Dendritic cell treated with granulocyte-macrophage colony-stimulating factor and Interleukin-4, amounts not matched to agents 40 ng/mL and 50 ng/mL, for 4 days (primary cell): ENCODE measurements around the gene PRSS58.

Experiments
- H3K27ac Mint-ChIP-seq: one replicate; pipeline ENCODE4 v1.8.0; 2022; ENCODE audit warnings: mild to moderate bottlenecking, mixed read lengths
- H3K27me3 Mint-ChIP-seq: one replicate; pipeline ENCODE4 v1.8.0; 2022; ENCODE audit warnings: mild to moderate bottlenecking, mixed read lengths
- H3K36me3 Mint-ChIP-seq: one replicate; pipeline ENCODE4 v1.8.0; 2022; ENCODE audit warnings: low read depth, mixed read lengths
- H3K4me1 Mint-ChIP-seq: one replicate; pipeline ENCODE4 v1.8.0; 2022; ENCODE audit warnings: low read depth, mixed read lengths
- H3K4me3 Mint-ChIP-seq: one replicate; pipeline ENCODE4 v1.8.0; 2022; ENCODE audit warnings: mild to moderate bottlenecking, moderate library complexity, mixed read lengths
- H3K9me3 Mint-ChIP-seq: one replicate; pipeline ENCODE4 v1.8.0; 2022; ENCODE audit warnings: mixed read lengths
- intact Hi-C: fragments of 100-400 bp; cut with micrococcal nuclease; formaldehyde crosslinking; loops from one replicate; pipeline ENCODE4 v1.15.0; 2022

PRSS58 gene

DNA sequence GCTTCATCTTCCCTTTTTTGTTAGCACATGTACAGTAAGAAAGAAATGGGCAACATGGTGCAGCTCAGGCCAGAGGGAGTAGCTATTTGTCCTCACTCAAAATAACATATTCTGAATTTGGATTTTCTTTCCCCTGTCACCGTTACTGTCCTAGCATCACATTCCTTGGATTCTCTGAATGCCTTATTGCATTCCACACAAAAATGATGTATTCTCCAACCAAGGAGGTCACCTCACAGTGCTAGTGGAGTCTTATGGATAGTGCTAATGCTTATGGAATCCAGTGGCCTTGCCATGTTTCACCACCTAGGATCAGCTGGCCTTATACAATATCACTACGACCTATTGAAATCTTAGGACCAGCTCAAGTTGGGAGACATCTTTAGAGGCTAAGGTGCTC is 7.2 kb downstream of the PRSS58 start:
- no peak overlapping the region for H3K4me3 Mint-ChIP-seq
- no peaks in the 10 kb centered on the region for H3K4me1 Mint-ChIP-seq
- no peaks in the 10 kb centered on the region for H3K36me3 Mint-ChIP-seq
- H3K9me3 Mint-ChIP-seq, result no peaks in the 10 kb centered on the region
- H3K27ac Mint-ChIP-seq, result no peak overlapping the region
- intact Hi-C loops, result no loop called here
- no peaks in the 10 kb centered on the region for H3K27me3 Mint-ChIP-seq

GRCh38 chr7:142249918-142250317 is 7.9 kb downstream of the PRSS58 start:
- intact Hi-C loops, result no loop called here
- no peak overlapping the region for H3K27ac Mint-ChIP-seq
- H3K4me3 Mint-ChIP-seq, result no peak overlapping the region
- no peaks in the 10 kb centered on the region for H3K4me1 Mint-ChIP-seq
- H3K27me3 Mint-ChIP-seq, result no peaks in the 10 kb centered on the region
- H3K36me3 Mint-ChIP-seq, result no peaks in the 10 kb centered on the region
- H3K9me3 Mint-ChIP-seq, result no peaks in the 10 kb centered on the region

GRCh38 chr7:142248166-142249160 is 9.4 kb downstream of the PRSS58 start:
- no peak overlapping the region for H3K4me3 Mint-ChIP-seq
- no peaks in the 10 kb centered on the region for H3K4me1 Mint-ChIP-seq
- H3K27ac Mint-ChIP-seq, result no peak overlapping the region
- intact Hi-C loops, result no loop called here
- H3K36me3 Mint-ChIP-seq, result no peaks in the 10 kb centered on the region
- H3K9me3 Mint-ChIP-seq, result no peaks in the 10 kb centered on the region
- H3K27me3 Mint-ChIP-seq, result no peaks in the 10 kb centered on the region

DNA sequence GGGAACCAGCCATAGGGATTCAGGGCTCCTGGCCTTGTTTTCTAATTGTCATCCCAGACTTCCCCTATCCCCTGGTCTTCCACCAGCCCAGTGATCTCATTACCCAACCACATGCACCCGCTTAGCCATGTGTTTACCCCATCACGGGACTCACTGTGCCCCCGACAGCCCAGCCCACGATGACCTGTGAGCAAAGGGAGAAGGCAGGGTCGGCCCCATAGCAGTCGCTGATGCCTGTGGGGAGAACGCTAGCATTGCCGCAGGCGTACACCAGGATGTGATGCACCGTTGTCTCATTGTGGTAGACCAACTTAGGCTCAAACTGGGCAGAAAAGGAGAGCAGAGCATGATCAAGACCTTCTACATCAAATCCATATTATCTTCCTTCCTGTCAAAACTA is 14.0 kb downstream of the PRSS58 start:
- intact Hi-C loops, result no loop called here
- Mint-ChIP-seq H3K4me1 (peaks cover 5% of the 10 kb centered on the region), H3K4me3 (no peak overlapping the region), H3K9me3 (no peaks in the 10 kb centered on the region), H3K27me3 (no peaks in the 10 kb centered on the region), H3K27ac (no peak overlapping the region), H3K36me3 (no peaks in the 10 kb centered on the region)

- intact Hi-C loops, result no loop called here
- Mint-ChIP-seq H3K27me3 (no peaks in the 10 kb centered on the region), H3K4me1 (peaks cover 5% of the 10 kb centered on the region), H3K9me3 (no peaks in the 10 kb centered on the region), H3K36me3 (no peaks in the 10 kb centered on the region), H3K4me3 (no peak overlapping the region), H3K27ac (no peak overlapping the region)
These were observed 17.3 kb downstream of the PRSS58 start for GRCh38 chr7:142240546-142240945.

GRCh38 chr7:142231716-142232115 is 26.1 kb downstream of the PRSS58 start:
- peaks cover 5% of the 10 kb centered on the region for H3K4me1 Mint-ChIP-seq
- no peak overlapping the region for H3K27ac Mint-ChIP-seq
- intact Hi-C loops, result no loop called here
- peaks cover 3% of the 10 kb centered on the region for H3K27me3 Mint-ChIP-seq
- no peaks in the 10 kb centered on the region for H3K9me3 Mint-ChIP-seq
- no peak overlapping the region for H3K4me3 Mint-ChIP-seq
- no peaks in the 10 kb centered on the region for H3K36me3 Mint-ChIP-seq

GRCh38 chr7:142228537-142229104 is 29.2 kb downstream of the PRSS58 start:
- Mint-ChIP-seq H3K9me3 (no peaks in the 10 kb centered on the region), H3K36me3 (no peaks in the 10 kb centered on the region), H3K4me3 (no peak overlapping the region), H3K27ac (no peak overlapping the region), H3K4me1 (peaks cover 5% of the 10 kb centered on the region), H3K27me3 (peaks cover 3% of the 10 kb centered on the region)
- intact Hi-C loops, result no loop called here
